ENCODE results near the gene TOP2A. TPM values are rescaled to one million over a fixed set of nuclear protein-coding genes. Genes with fewer than 3 reads are reported as not detected.
A peak's percentile ranks its signal among the peaks of the same experiment; 100 is the strongest.

TOP2A gene
- total RNA-seq, 1 experiment from 2014 or later, result 141 TPM

DNA sequence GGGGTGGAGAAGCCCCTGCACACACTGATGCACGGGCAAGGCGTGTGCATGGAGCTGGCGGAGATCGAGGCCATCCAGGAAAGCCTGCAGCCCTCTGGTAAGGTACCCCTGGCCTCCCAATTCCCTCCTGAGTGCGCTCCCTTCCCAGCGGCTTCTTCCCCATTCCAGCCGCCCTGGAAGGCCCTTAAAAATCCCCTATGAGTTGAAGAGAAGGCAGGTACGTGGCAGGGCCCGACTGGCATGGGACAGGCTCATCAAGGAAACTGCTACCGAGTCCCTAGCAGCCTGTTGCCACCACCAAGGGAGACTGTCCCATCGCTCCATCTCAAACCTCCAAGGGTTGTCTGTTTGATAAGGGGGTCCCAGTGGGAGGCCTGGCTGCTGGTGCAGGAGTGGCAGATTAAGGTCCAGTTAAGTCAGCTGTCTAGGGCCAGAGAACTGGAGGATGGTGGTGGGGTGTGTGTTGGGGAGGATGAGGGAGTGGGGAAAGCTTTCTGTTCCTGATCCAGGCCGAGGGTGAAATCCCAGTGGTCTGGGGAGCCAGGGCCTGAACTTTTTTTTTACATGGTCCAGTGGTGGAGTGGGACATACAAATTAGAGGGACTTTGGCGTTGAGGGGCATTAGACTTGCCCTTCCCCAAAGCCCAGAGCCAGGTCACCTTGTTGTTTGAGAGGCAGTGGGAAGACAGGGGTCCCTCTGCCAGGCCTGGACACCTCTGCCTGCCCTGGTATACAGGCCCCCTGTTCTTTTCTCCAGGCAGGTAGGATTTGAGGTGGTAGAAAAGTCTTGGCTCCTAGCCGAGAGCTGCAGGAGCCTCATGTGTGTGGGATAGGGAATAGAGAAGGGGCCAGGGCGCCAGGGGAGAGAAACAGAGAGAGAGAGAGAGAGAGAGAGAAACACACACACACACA lies 26.5 kb upstream of the TOP2A start:
- Histone ChIP-seq H3K9me2 (ENCODE audit: insufficient read depth) (no peaks in the 10 kb centered on the region), H2AFZ (ENCODE audit: low read depth, low read length, poor library complexity, severe bottlenecking) (no peak overlapping the region), H3K9ac (ENCODE audit: low read length) (no peak overlapping the region), H3K4me2 (ENCODE audit: low read length) (no peak overlapping the region), H3K4me1 (ENCODE audit: control insufficient read depth in 1 of 2, insufficient read depth in 2 of 2, low read length in 2 of 2) (no peaks in the 10 kb centered on the region), H3K9me3 (ENCODE audit: control insufficient read depth in 1 of 2, insufficient read depth in 1 of 2, low read depth in 1 of 2, low read length in 2 of 2) (no peaks in the 10 kb centered on the region), H3K27ac (ENCODE audit: low read depth, low read length) (no peak overlapping the region), H3K36me3 (ENCODE audit: control insufficient read depth in 1 of 2, insufficient read depth in 2 of 2, low read length in 2 of 2) (no peaks in the 10 kb centered on the region), H3K79me2 (ENCODE audit: insufficient read depth, low read length) (no peaks in the 10 kb centered on the region), H3K27me3 (ENCODE audit: insufficient read depth, low read length) (no peaks in the 10 kb centered on the region), H3K4me3 (replicated peaks in 1 of 2; ENCODE audit: low read depth in 1 of 2, low read length in 2 of 2) (no peak overlapping the region), H4K20me1 (ENCODE audit: insufficient read depth) (no peaks in the 10 kb centered on the region)
- ChIA-PET POLR2A (no interaction called here), RAD21 (ENCODE audit: low non-redundant PET in 1 of 2, low total read pairs in 2 of 2, uncharacterized antibody in 2 of 2, unreplicated experiment in 2 of 2) (no interaction called here), CTCF (no interaction called here)
- BruUV-seq (replicated peaks), result no TSS peak
- intact Hi-C loops (cut with micrococcal nuclease), result no loop called here
- ATAC-seq (no peak), DNase-seq (ENCODE audit: low read depth, low spot score) (no peak)
- TF ChIP-seq ELF1 (IDR thresholded peaks at IDR 0.05; ENCODE audit: borderline replicate concordance, low read depth), result no peak

DNA sequence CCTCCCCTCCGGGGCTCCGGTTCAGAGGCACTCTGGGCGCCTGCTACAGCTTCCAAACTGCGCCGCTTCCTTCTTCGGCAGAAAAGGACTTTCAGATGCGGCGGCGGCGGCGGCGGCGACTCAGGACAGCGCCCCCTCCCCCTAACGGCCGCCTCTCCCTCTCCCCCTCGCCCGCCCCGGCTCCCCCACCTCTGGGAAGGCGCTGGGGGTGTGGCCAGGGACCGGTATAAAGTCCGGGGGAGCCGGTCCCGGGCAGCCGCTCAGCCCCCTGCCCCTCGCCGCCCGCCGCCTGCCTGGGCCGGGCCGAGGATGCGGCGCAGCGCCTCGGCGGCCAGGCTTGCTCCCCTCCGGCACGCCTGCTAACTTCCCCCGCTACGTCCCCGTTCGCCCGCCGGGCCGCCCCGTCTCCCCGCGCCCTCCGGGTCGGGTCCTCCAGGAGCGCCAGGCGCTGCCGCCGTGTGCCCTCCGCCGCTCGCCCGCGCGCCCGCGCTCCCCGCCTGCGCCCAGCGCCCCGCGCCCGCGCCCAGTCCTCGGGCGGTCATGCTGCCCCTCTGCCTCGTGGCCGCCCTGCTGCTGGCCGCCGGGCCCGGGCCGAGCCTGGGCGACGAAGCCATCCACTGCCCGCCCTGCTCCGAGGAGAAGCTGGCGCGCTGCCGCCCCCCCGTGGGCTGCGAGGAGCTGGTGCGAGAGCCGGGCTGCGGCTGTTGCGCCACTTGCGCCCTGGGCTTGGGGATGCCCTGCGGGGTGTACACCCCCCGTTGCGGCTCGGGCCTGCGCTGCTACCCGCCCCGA lies 25.7 kb upstream of the TOP2A start, which contains the start of gene IGFBP4:
Gene IGFBP4, plus strand, starts transcription at position 255 of the 792 bp plus-strand sequence. Its CDS starts 286 bp downstream, at position 541.
- H3K79me2 ChIP-seq (ENCODE audit: insufficient read depth, low read length), result no peaks in the 10 kb centered on the region
- H2AFZ ChIP-seq (ENCODE audit: low read depth, low read length, poor library complexity, severe bottlenecking), result no peak within 1 kb of the TSS
- H3K27me3 ChIP-seq (ENCODE audit: insufficient read depth, low read length), result no peaks in the 10 kb centered on the region
- no peaks in the 10 kb centered on the region for H3K36me3 ChIP-seq (ENCODE audit: control insufficient read depth in 1 of 2, insufficient read depth in 2 of 2, low read length in 2 of 2)
- no peak for DNase-seq (ENCODE audit: low read depth, low spot score)
- H3K4me1 ChIP-seq (ENCODE audit: control insufficient read depth in 1 of 2, insufficient read depth in 2 of 2, low read length in 2 of 2), result no peaks in the 10 kb centered on the region
- ChIA-PET RAD21 (ENCODE audit: low non-redundant PET in 1 of 2, low total read pairs in 2 of 2, uncharacterized antibody in 2 of 2, unreplicated experiment in 2 of 2) (no interaction called here), CTCF (no interaction called here), POLR2A (no interaction called here)
- intact Hi-C loops (cut with micrococcal nuclease), result no loop called here
- no peak within 1 kb of the TSS for H3K4me3 ChIP-seq (replicated peaks in 1 of 2; ENCODE audit: low read depth in 1 of 2, low read length in 2 of 2)
- H3K4me2 ChIP-seq (ENCODE audit: low read length), result no peak within 1 kb of the TSS
- no peak within 1 kb of the TSS for H3K27ac ChIP-seq (ENCODE audit: low read depth, low read length)
- no peaks in the 10 kb centered on the region for H3K9me3 ChIP-seq (ENCODE audit: control insufficient read depth in 1 of 2, insufficient read depth in 1 of 2, low read depth in 1 of 2, low read length in 2 of 2)
- BruUV-seq (replicated peaks), result no TSS peak
- no peaks in the 10 kb centered on the region for H3K9me2 ChIP-seq (ENCODE audit: insufficient read depth)
- ATAC-seq, result 0 out of 2 replicates have a peak, but pooled peaks have one; percentile 26
- no peak for TF ChIP-seq JUND (IDR thresholded peaks at IDR 0.05)
- no peak for TF ChIP-seq EZH2phosphoT487 (IDR thresholded peaks at IDR 0.05; ENCODE audit: borderline replicate concordance)
- no peak for TF ChIP-seq ELF1 (IDR thresholded peaks at IDR 0.05; ENCODE audit: borderline replicate concordance, low read depth)
- TF ChIP-seq CBX3 (IDR thresholded peaks at IDR 0.05; ENCODE audit: low read depth), result no peak
- no peak for TF ChIP-seq EZH2 (IDR thresholded peaks at IDR 0.05)
- no peak for TF ChIP-seq POLR2AphosphoS5 (IDR thresholded peaks at IDR 0.05; ENCODE audit: low read depth, low read length)
- no peak within 1 kb of the TSS for H3K9ac ChIP-seq (ENCODE audit: low read length)
- H4K20me1 ChIP-seq (ENCODE audit: insufficient read depth), result no peaks in the 10 kb centered on the region
